ENCODE measurements around the gene KCNT1.

The KCNT1 gene

GRCh38 chr9:135673941-135674340 lies 28.0 kb upstream of the KCNT1 start:
- DNase-seq, result no peak

- no peak for DNase-seq
These were observed 27.0 kb upstream of the KCNT1 start for GRCh38 chr9:135674977-135675376.

- no peak for DNase-seq
These were observed 25.1 kb upstream of the KCNT1 start for GRCh38 chr9:135676891-135677290.

- DNase-seq, result no peak
These were observed 24.3 kb upstream of the KCNT1 start for GRCh38 chr9:135677641-135678168.

GRCh38 chr9:135678236-135679017 lies 23.6 kb upstream of the KCNT1 start:
- DNase-seq, result no peak

GRCh38 chr9:135680056-135680455 lies 21.9 kb upstream of the KCNT1 start:
- DNase-seq, result no peak

- no peak for DNase-seq
These were observed 20.8 kb upstream of the KCNT1 start for GRCh38 chr9:135681161-135681560.

- no peak for DNase-seq
These were observed 18.5 kb upstream of the KCNT1 start for GRCh38 chr9:135683401-135684034.

- DNase-seq, result no peak
These were observed 17.3 kb upstream of the KCNT1 start for GRCh38 chr9:135684691-135685090.

GRCh38 chr9:135687216-135687615 lies 14.8 kb upstream of the KCNT1 start:
- no peak for DNase-seq

GRCh38 chr9:135689011-135689410 lies 13.0 kb upstream of the KCNT1 start:
- DNase-seq, result no peak

GRCh38 chr9:135690836-135691570 lies 11.0 kb upstream of the KCNT1 start:
- DNase-seq, result no peak

GRCh38 chr9:135692410-135692809 lies 9.6 kb upstream of the KCNT1 start:
- DNase-seq, result no peak

GRCh38 chr9:135693265-135693664 lies 8.7 kb upstream of the KCNT1 start:
- DNase-seq, result no peak

GRCh38 chr9:135693771-135694170 lies 8.2 kb upstream of the KCNT1 start:
- no peak for DNase-seq

- no peak for DNase-seq
These were observed 7.6 kb upstream of the KCNT1 start for GRCh38 chr9:135694414-135694813.

GRCh38 chr9:135695036-135695435 lies 6.9 kb upstream of the KCNT1 start:
- DNase-seq, result no peak

- no peak for DNase-seq
These were observed 6.3 kb upstream of the KCNT1 start for GRCh38 chr9:135695642-135696041.

GRCh38 chr9:135696446-135696845 lies 5.5 kb upstream of the KCNT1 start:
- no peak for DNase-seq

GRCh38 chr9:135697226-135697625 lies 4.8 kb upstream of the KCNT1 start:
- no peak for DNase-seq

GRCh38 chr9:135698236-135698635 lies 3.7 kb upstream of the KCNT1 start:
- DNase-seq, result no peak

GRCh38 chr9:135698767-135699166 lies 3.2 kb upstream of the KCNT1 start:
- DNase-seq, result no peak

- DNase-seq, result no peak
These were observed 2.5 kb upstream of the KCNT1 start, which contains the start of gene SOHLH1 for GRCh38 chr9:135699440-135699839. SOHLH1 (minus strand) TSS chr9:135699481; CDS start chr9:135699467, 14 bp downstream.
